GM18870 (cell line): ENCODE measurements around the gene NPIPB13.
"Not testable (repeated sequence)": the region's sequence is repeated elsewhere in the genome, so short reads cannot be mapped to it uniquely, and the experiment has no call there.

ENCODE experiments used
- ATAC-seq: cut with Tn5 transposase; IDR thresholded peaks from one replicate; pipeline ENCODE4 v1.9.1; 2021; ENCODE audit warnings: moderate library complexity; ENCODE audit not compliant: unreplicated experiment

The NPIPB13 gene

DNA sequence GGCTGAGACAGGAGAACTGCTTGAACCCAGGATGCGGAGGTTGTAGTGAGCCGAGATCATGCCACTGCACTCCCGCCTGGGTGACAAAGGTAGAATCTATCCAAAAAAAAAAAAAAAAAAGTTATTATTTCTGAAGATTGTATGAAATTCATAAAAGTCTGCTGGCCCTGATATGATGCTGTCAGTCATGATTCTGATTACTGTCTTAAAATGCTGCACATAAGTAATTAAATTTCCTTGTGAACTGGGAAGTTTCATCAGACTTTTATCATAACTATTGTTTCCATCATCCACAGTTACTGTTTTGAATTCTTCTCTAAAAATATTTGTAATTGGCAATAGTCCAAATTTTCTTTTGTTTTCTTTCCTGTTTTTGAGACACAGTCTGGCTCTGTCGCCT is at the start of gene NPIPB13:
TSS of gene NPIPB13 (minus strand) at position 101 of the 400 bp plus-strand sequence. CDS start 2,906 bp downstream, outside the sequence.
- not testable (repeated sequence) for ATAC-seq

- ATAC-seq = not testable (repeated sequence)
These were observed 34.1 kb upstream of the NPIPB13 start for GRCh38 chr16:30282357-30282756.

DNA sequence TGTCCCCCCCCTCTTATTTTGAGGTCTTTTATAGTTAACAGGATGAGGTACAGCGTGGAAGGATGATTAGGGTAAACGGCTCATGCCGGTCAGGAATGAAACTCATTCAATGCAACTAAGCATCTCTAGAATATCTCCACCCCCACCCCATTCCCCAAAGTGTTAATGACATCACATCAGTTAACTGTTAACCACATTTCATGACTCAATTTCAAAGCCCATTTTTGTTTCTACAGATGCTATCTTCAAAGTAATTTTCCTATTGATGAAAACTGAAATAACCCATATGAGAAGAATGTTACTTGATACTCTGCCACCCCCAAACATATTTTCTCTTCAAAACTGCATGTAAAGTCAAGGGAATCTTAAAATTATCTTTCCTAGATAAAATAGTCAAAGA is 30.2 kb upstream of the NPIPB13 start:
- ATAC-seq = not testable (repeated sequence)

DNA sequence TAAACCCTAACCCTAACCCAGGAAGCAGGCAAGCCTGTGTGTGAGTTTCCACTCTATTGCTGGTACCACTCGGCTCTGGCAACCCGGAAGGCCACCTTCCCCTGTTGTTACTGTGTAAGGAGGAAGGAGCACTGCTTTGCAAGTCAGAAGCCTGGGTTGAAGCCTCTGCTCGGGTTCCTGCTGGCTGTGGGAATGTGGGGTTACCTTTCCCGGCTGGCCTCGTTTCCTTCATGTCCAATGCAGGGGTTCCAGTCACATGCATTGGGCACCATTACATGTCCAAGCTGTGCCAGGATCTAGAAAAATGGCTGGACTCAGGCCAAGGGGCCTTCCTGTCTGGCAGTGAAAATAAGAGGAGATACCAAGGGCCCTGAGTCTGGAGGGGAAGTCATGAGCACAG is 31.2 kb downstream of the NPIPB13 start:
- not testable (repeated sequence) for ATAC-seq

DNA sequence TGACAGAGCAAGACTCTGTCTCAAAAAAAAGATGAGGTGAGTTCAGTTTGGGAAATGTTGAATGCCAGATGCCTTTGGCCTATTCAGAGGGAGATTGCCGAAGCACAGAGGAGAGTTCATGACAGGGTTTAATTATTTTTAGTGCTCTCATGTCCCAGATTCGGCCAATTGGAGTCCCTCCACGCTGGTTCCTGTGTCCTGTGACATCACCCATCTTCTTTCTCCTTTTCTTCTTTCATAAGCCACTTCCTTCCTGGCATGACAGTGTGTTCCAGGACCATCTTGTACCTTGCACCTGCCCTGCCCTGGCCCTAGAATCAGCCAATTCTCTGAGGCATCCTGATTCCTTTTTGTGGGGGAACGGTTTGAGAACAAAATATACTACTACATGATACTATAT is 36.9 kb downstream of the NPIPB13 start:
- not testable (repeated sequence) for ATAC-seq

DNA sequence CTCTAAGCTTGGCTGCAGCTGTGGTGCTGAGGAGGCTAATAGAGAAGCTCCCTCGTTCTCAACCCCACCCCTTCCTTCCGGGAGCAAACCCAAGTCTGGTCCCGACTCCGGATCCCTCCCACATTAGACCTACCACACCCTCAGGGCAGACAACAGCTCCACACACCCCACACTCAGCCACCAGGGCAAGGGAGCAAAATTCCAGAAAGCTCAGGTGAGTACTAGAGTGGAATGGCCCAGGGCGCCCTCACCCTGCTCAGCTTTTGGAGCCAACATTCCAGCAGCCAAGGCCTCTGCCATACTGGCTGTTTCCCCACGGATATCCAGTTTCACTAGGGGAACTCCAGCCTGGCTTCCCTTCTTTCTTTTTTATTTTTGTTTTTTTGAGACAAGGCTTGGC is 39.2 kb downstream of the NPIPB13 start:
- ATAC-seq = not testable (repeated sequence)

- not testable (repeated sequence) for ATAC-seq
These were observed 41.1 kb downstream of the NPIPB13 start for GRCh38 chr16:30207063-30207704.

- not testable (repeated sequence) for ATAC-seq
These were observed 42.0 kb downstream of the NPIPB13 start for GRCh38 chr16:30206252-30206651.

DNA sequence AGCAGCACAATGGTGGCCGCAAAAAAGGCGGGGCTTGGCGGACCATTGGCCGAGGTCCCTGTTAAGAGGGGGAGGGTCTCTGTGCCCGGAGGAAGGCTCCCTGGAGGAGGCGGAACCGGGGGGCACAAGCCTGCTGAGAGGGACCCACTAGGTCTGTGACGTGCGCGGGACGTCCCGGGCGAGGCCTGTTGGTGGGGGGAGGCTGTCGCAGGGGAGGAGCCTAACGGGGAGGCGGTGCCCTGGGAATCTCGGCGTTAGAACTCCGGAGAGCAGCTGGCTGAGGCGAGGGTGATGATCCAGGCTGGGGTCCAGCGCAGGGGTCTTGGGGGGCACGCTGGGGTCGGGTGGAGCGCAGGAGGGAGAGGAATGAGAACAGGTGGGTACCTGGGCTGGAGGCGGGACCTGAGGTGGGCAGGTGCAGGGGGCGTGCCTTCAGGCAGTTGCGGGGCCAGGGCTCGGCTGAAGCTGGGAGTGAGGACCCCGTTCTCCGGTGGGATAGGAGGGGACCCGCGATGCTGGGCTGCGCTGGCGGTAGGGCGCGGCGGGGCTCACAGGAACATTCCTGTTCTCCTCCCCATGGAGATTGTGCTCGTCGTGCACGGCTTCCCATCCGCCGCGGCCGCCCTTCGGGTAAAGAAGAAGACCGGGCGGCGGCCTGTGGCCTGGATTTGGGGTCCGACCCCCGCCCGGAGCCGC is 42.6 kb downstream of the NPIPB13 start:
- ATAC-seq = not testable (repeated sequence)

DNA sequence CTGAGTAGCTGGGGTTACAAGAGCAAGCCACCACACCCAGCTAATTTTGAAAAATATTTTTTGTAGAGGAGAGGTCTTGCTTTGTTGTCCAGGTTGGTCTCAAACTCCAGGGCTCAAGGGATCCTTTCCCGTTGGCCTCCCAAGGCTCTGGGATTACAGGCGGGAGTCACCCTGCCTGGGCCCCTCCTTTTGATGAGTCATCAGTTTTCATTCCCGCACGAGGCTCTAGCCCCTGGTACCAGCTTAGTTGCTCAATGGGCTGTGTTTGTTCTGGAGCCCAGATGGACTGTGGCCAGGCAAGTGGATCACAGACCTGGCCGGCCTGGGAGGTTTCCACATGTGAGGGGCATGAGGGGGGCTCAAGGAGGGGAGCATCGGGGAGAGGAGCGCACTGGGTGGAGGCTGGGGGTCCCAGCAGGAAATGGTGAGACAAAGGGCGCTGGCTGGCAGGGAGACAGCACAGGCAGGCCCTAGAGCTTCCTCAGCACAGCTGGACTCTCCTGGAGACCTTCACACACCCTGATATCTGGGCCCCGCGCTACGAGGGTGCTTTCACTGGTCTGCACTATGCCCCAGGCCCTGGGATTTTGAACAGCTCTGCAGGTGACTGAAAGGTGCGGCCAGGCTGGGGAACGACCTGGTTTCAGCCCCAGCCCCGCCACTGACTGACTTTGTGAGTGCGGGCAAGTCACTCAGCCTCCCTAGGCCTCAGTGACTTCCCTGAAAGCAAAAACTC is 48.5 kb downstream of the NPIPB13 start:
- ATAC-seq = not testable (repeated sequence)

DNA sequence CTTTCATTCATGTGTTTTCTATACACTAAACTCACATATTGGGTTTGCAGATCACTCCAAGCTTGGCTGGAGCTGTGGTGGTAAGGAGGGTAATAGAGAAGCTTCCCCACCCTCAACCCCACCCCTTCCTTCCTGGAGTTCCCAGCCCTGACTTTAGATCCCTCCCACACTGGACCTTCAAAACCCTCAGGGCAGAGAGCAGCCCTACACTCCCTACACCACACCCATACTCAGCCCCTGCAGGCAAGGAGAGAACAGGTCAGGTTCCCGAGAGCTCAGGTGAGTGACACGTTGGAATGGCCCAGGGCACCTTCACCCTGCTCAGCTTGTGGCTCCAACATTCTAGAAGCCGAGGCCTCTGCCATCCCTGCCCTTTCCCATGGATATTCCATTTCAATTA is 49.2 kb downstream of the NPIPB13 start, which contains the start of gene SULT1A3:
TSS of gene SULT1A3 (plus strand) at position 207 of the 400 bp plus-strand sequence. CDS start 1,474 bp downstream, outside the sequence.
- not testable (repeated sequence) for ATAC-seq
